Activated CD4-positive, alpha-beta T cell treated with anti-CD3 and anti-CD28 coated beads for 48 hours (primary cell): ENCODE data around the gene SPATS2.
"Not testable (repeated sequence)": the region's sequence is repeated elsewhere in the genome, so short reads cannot be mapped to it uniquely, and the experiment has no call there.

Experiments
- DNase-seq: peaks from one replicate; pipeline ENCODE4 v3.0.0-alpha.2; 2020

Gene SPATS2

DNA sequence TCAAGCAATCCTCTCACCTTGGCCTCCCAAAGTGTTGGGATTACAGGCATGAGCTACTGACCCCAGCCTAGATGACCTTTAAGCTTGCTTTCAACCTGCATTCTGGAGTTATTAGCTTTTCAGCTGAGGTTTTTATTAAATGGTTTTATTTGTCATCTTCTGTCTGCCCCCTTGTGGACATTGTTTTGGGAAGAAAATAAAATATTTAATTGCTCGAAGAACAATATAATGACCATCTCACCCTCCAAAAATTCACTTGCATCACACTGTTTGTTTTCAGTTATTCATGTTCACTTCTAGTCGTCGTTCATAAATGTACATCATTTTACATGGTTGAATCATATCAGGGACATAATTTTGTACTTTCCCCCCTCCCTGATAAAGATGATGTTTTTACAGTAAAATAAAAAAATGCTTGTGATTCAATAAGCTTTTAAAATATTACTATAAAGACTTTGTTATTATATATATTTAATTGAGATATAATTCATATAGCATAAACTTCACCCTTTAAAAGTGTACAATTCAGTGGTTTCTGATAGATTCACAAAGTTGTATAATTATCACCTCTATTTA is 10.1 kb upstream of the SPATS2 start:
- no peak for DNase-seq

DNA sequence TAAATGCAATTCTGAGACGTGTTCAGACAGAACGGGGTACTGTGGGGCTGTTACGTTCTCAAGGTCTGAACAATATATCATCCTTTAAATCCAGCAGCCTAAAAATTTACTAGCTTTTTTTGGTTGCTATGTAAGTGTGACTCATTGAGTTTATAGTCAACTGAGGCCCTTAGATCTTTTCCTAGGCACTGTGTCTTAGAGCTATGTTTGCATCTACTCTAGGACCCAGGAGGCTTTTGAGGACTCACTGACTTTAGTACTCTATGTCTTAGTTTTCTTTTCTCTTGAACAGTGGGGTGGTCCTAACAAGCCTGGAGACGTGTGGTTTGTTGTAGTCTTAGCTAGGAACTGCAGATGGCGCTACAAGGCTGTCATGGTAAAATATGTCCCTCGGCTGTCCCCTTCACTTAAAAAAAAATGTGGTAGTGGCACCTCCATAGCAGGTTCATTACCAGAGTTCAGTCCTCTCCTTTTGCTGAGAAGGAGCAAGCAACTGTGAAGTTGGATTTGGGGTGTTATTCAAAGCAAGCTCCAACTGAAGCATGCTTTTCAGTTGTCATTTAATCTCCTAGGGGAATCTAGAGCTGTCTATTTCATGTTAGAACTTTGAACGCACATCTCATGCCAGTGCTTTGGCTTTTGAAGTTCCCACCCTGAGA is 8.7 kb upstream of the SPATS2 start:
- peak; percentile 65 for DNase-seq

DNA sequence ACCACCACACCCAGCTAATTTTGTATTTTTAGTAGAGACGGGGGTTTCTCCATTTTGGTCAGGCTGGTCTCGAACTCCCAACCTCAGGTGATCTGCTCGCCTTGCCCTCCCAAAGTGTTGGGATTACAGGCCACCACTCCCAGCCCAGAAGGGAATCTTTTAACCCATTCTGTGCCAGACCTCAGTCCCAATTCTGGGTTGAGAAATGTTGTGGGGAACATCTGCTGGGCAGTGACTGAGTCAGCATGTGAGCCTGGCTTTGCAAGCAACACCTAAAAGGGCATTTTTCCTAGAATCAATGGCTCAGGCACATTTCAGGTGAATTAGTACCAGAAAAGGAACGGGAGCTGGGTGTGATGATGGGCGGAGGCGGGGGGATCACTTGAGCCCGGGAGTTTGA is 7.6 kb upstream of the SPATS2 start:
- no peak for DNase-seq

DNA sequence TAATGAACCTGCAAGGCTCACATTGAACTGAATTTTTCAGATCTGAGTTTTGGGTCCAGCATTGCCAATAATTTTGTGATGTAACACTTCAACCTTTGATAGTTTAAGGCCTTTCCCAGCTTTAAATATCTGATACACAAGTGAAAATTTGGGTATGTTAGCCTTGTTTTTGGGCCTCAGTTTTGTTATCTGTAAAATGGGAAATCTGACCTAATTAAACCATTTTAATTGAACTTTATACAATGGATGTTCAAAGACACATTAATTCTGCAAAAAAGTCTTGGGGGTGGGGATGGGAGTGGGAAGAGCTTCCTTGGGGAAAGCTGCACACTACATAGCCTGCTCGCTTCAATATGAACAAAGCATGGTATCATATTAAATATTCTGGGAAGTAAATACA is 5.2 kb upstream of the SPATS2 start:
- DNase-seq = no peak

DNA sequence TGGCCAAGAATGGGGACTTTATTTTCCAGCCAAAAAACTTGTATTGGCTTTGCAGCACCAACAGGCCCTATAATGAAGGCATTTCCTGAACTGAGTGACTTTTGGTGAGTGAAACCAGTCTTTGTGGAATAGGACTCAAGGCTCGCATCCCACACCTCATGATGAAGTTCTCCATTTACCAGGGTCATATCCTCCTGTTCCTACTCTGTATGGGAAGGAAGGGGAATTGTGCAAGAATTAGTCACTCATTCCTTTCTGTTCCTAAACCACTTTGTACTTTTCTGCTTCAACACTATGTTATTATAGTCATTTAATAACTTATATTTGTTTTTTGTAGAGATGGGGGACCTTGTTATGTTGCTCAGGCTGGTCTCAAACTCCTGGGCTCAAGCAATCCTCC is 2.3 kb upstream of the SPATS2 start:
- no peak for DNase-seq

DNA sequence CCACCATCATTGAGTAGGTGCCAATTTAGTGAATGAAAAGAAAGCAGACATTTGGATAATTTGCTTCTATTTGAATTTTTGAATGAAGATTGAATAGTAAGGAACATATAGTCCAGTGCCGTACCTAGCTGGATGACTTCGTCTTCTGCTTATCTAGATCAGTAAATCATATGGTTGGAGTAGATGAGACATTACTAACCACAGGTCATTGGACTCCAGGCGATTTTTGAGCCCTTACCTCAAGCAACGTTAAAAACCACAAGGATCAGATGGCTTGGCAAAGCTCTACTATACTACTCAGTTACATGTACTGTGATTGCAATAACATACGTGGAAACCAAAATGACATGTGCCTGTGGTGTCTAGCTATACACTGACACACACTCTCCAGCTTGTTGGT is 1.7 kb upstream of the SPATS2 start:
- DNase-seq = no peak

DNA sequence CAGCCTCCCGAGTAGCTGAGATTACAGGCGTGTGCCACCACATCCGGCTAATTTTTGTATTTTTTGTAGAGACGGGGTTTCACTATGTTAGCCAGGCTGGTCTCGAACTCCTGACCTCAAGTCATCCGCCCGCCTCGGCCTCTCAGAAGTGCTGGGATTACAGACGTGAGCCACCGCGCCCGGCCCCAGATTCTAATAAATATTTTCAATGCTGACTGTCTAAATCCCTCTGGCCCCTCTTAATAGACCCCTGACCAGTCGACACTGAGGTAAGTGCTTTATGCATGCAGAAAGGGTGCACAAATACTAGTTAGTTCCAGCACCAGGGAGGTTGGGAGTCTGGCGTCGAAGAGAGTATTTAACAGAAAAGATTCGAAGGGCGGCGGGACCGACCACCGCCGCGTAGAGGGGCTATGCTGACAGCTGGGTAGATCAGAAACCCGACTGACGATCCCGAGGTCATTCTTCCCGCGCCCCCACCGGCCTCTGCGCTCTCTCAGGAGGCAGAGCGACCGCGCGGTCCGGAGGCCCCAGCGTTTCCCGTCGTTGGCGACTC is 1.1 kb upstream of the SPATS2 start:
- DNase-seq = no peak

DNA sequence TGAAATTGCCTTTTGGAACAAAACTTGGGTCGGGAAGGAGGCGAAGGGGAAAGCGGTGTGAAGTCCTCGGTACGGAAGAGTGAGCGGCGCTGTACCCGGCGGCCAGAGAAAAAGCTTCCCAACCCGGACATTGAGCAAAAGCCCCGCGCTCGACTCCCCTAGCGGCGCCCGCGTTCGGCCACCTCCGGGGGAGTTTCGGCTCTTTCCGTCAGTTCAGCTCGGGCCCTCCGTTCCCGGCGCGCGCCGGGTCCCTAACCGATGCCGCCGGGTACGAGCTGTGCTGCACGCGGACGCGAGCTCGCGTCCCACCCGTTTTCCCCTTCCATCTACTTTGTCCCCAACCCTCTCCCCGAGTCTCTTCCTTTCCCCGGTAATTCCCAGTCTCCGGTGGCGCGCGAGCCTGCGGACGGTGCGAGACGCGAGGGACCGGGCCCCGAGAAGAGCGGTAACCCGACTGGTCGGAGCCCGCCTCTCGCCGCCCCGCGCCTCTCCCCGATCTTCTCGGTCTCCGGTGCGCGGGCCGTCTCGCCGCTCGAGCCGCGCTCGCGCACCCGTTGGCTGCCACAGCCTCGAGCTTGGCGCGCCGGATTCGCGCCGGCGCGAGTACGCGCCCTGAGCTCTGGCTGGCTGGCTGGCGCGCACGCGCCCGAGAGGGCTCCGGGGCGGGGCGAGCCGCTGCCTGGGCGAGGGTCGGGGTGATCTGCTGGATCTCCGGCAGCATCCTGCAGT is 446 bp upstream of the SPATS2 start:
- peak; percentile 92 for DNase-seq

DNA sequence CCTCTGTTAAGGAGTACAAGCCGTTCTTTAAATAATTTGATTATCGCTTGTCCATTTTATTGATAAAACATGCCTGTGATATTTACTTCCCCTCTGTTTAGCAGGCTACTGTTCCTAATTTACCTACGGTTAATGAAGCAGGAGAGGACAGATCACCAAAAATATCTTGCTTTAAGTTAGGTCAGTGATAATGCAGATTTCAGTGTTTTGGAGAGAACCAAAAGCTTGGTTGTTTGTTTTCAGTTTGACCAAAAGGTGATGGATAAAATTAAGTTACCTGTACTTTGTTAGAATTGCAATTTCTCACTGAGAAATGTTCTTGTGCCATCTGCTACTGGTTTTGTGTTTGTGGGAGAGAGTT is 958 bp downstream of the SPATS2 start:
- no peak for DNase-seq

DNA sequence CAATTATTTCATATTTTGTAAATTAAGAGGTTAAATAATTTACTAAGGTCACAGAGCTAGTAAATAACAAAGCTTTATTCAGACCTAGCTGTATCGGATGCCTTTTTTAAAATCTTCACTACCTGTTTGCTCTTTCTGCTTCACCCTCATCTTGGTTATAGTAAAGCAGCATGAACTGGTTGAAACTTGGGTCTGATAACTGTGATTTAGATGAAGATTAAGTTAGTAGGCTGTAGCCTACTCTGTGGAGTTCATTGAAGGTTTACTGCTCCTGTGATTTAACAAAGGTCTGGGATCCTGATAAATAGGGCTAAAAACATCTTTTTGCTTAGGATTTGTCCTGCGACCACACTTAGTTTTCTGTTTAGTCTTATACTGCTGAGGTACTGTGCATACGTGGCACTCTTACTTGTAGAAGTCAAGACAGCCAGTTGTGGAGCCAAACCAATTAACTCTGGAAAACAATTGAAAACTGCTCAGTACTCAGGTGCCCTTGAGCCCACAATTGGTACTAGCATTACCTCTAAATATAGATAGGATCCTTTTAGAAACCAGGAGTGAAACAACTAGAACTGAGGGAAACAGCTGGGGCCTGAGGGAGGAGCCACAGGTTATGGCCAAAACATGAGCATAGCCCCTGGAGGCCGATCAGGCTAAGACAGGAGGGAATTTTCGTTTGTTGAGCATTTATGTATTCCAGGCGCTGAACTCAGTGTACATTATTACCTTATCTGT is 2.3 kb downstream of the SPATS2 start:
- DNase-seq = peak; percentile 63

DNA sequence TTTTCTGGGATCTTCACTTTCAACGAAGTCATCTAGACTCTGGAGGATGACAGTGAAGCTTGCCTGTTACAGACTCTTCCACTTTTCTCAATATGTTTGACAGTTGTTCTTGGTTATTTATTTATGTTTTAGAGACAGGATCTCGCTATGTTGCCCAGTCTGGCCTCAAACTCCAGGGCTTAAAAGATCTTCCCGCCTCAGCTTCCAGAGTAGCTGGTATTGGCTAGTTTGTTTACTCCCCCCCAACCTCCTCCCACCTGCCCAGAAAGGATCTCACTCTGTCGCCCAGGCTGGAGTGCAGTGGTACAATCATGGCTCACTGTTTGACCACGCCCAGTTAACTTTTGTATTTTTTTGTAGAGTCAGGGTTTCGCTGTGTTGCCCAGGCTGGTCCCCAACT is 3.3 kb downstream of the SPATS2 start:
- DNase-seq = no peak

DNA sequence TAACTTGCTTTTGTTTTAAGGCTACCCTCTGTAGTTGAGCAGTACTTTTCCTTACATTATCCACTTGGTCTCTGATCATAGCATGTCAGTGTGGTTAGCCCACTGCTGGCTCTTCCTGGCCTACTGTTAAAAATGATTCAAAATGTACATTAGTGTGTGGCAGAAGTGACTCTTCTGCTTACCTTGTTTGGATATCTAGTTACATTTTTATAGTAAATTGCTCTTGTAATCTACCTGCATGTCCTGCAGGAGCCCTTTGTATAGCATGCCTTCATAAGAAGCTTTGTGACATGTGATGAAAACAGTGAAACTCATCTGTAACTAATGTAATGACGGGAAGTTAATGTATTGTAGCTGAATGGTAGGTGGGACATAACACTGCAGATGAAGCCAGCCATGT is 8.1 kb downstream of the SPATS2 start:
- DNase-seq = no peak

DNA sequence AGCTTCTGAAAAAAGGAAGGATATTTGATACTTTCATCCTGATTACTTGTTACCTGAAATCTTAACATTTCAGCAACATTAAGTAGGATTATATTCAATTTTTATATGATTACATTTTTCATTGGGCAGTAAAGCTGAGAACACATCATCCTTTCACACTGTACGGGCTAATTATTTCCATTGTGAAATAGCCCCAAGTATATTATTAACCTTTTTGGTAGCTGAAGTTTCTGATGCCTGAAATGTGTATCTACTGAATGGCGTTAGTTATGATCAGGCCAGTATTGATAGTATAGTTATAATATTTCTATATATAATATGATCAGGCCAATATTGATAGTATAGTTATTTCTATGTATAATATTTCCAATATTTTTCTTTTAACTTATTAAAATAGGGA is 10.1 kb downstream of the SPATS2 start:
- no peak for DNase-seq

DNA sequence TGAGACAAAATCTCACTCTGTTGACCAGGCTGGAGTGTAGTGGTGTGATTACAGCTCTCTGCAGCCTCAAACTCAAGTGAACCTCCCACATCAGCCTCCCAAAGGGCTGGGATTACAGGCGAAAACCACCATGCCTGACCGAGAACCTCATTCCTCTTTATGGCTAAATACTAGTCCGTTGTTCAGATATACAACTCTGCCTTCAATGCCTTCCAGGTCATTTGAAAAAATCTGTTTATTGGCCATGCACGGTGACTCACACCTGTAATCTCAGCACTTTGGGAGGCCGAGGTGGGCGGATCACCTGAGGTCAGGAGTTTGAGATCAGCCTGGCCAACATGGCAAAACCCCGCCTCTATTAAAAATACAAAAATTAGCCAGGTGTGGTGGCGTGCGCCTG is 12.9 kb downstream of the SPATS2 start:
- not testable (repeated sequence) for DNase-seq

DNA sequence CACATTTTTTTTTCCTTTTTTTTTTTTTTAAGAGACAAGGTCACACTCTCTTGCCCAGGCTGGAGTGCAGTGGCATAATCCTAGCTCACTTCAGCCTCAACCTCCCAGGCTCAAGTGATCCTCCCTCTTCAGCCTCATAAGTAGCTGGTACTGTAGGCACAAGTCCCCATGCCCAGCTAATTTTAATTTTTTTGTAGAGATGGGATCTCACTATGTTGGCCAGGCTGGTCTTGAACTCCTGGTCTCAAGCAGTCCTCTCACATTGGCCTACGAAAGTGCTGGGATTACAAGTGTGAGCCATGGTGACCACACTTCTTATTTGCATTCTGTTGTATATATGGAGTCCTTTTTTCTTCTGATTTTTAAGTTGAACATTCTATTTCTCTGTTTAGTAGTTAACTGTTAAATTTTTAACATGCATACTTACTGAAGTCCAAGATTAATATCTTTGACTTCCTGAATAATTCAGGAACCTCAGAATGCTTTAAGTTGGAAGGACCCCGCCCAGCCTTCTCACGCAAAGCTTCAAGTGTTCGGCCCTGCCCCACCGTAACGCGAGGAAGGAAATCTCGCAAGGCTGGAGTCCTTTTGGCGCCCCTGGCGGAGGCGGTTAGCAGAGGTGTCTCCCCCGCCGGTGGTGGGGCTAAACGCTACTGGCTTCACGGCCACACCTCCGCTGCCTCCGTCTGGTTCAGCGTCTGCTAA is 21.6 kb downstream of the SPATS2 start:
- peak; percentile 74 for DNase-seq

DNA sequence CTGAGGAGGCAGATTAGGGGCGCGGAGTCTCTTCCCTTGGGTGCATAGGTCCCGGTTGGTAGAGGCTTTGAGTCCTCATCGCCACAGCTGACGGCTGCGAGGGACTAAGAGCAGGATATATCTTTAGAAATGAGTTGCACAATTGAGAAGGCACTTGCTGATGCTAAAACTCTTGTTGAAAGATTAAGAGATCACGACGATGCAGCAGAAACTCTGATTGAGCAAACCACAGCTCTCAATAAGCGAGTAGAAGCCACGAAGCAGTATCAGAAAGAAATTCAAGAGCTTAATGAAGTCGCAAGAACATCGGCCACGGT is 22.1 kb downstream of the SPATS2 start:
- DNase-seq = no peak

DNA sequence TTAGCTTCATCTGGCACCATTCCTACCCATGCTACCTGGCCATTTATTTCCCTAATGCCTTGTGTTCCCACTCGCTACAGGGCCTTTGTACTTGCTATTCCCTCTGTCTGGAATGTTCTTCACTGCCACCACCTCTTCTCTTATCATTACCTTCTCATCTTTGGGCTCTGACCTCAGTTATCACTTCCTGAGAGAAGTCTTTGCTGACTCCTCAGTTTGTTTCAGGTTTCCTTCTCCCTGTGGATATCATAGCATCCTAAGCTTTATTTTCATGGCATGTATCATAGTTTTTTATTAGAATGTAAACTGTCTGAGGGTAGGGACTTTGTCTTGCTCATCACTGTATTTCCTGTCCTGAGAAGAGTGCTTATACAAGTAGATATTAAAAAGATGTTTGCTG is 29.7 kb downstream of the SPATS2 start:
- DNase-seq = no peak

DNA sequence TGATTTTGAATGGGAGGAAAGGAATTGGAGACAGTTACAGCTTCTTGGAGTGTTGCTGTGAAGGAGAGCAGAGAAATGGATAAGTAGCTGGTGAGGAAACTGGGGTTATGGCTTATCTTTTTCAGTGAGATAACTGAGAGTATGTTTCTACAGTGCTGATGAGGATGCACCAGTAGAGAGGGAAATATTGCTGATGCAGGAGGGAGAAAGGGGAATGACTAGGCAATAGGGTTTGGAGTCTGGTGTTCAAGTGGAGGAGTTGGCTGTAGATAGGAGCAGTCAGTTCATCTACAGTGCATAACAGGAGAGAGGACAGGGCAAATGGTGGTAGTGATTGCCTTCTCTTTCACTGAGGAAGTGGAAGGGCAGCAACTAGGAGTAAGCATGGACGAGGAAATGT is 33.0 kb downstream of the SPATS2 start:
- no peak for DNase-seq

DNA sequence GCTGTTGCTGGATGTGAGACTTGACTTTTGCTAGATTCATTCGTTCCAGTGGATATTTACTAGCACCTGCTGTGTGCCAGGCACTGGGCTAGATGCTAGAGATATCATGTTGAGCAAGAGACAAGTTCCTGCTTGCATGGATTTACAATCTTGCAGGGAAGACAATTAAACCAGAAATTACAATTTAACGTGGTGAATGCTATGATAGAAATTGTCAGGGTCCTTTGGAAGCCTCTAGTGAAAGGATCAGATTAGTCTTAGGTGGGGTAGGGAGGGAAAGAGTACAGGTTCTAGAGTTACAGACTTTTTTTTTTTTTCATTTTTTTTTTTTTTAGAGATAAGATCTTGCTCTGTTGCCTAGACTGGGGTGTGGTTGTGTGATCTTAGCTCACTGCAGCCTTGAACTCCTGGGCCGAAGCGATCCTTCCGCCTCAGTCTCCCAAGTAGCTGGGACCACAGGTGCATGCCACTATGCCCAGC is 36.7 kb downstream of the SPATS2 start:
- no peak for DNase-seq

DNA sequence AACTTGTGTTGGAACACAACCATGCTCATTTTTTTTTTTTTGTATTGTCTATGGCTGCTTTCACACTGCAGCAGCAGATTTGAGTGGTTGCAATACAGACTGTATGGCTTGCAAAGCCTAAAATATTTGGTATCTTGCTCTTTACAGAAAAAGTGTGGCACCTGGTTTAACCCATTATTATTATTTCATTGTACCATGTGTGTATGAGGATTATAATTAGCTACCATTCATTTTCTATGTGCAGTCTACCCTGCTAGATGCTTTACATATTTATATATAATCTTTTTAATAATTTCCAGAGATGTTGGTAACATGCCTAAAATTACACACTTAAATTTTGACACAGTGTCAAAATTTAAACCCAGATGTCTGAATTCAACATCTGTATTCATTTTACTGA is 37.7 kb downstream of the SPATS2 start:
- DNase-seq = no peak

DNA sequence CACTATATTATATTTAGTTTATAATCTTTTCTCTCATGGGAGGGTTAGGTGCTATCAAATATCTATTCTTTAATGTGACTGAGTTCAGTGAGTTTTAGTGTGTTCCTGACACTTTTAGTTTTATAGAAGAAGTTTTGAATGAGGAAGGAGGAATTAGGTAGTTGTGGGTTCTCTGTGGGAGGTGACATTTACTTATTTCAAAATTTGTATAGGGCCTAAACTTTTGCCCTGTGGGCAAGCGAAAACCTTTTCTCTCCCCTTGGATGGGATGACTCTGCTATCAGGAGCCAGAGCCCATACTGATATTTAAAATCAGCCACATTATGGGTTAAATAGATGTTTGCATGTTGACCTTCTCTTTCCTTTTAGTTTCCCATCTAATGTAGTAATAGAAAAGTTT is 43.6 kb downstream of the SPATS2 start:
- no peak for DNase-seq

DNA sequence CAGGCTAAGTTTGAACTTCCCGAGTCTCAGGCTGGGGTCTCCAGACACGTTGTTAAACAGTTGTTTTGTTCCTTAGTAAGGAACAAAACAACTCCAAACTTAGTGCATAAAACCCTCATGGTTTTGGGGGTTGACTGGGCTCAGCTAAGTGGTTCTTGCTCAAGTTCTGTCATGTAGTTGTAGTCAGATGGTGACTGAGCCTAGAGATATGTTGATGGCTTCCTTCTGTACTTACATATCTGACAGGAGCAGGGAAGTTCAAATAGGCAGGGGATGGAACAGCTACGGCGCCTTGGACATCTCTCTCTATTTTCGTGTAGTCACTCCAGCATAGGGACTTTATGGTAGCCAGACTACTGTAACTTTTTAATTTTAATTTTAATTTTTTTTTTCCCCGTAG is 45.7 kb downstream of the SPATS2 start:
- no peak for DNase-seq

DNA sequence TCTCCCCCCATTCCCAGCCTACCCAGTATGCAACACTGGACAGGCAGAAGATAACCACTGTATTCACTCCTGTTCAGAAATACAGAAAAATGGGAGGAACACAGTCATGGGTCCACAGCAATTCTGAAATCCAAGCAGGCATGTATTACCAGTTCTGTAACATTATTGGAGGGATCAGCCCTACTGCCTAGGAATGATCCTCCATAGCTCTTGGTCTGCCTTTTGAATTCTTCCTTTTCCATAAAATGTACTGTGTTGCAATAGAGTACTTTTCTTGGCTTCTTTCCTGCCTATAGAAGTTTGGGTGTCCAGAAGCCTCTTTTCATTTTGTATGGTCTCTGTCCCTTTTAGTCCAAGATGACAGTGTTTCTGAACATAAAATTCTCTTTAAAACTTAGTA is 46.5 kb downstream of the SPATS2 start:
- no peak for DNase-seq
